Measurements from ENCODE around the gene PLEKHJ1.
A peak's percentile ranks its signal among the peaks of the same experiment; 100 is the strongest.

Gene PLEKHJ1

GRCh38 chr19:2269244-2270156, 33.4 kb upstream of the PLEKHJ1 start:
- DNase-seq: peak; percentile 95

- DNase-seq: no peak
Measured at GRCh38 chr19:2268861-2269243, 32.7 kb upstream of the PLEKHJ1 start.

GRCh38 chr19:2268480-2268830, 32.3 kb upstream of the PLEKHJ1 start:
- DNase-seq: no peak

GRCh38 chr19:2266183-2266993, 30.3 kb upstream of the PLEKHJ1 start:
- DNase-seq: peak; percentile 57

- no peak for DNase-seq
Measured at GRCh38 chr19:2261438-2262172, 25.5 kb upstream of the PLEKHJ1 start.

GRCh38 chr19:2260341-2260805, 24.2 kb upstream of the PLEKHJ1 start:
- DNase-seq: peak; percentile 32

- peak; percentile 34 for DNase-seq
Measured at GRCh38 chr19:2259336-2259735, 23.2 kb upstream of the PLEKHJ1 start.

GRCh38 chr19:2255982-2256685, 20.0 kb upstream of the PLEKHJ1 start, which contains the start of gene JSRP1:
Gene JSRP1, minus strand, starts transcription at chr19:2256417. Its CDS starts 1,103 bp downstream, at chr19:2255314.
- DNase-seq: peak; percentile 39

GRCh38 chr19:2255112-2255845, 19.1 kb upstream of the PLEKHJ1 start:
- DNase-seq: peak; percentile 53

GRCh38 chr19:2254064-2254872, 18.1 kb upstream of the PLEKHJ1 start:
- no peak for DNase-seq

- DNase-seq: no peak
Measured at GRCh38 chr19:2253106-2254063, 17.3 kb upstream of the PLEKHJ1 start.

- DNase-seq: no peak
Measured at GRCh38 chr19:2252797-2253105, 16.6 kb upstream of the PLEKHJ1 start.

GRCh38 chr19:2252055-2252796, 16.1 kb upstream of the PLEKHJ1 start:
- DNase-seq: no peak

GRCh38 chr19:2251106-2252054, 15.3 kb upstream of the PLEKHJ1 start:
- no peak for DNase-seq

GRCh38 chr19:2250766-2251105, 14.6 kb upstream of the PLEKHJ1 start:
- DNase-seq: no peak

- DNase-seq: no peak
Measured at GRCh38 chr19:2249880-2250765, 14.0 kb upstream of the PLEKHJ1 start.

Data from NCI-H2029 treated with DMSO at 0.1 percent for 48 hours (cell line).